GM21576 (cell line): ENCODE results near the gene AGMAT.

Experiments
- ATAC-seq: cut with Tn5 transposase; IDR thresholded peaks from one replicate; pipeline ENCODE4 v1.9.1; 2021; ENCODE audit warnings: mild to moderate bottlenecking, moderate library complexity; ENCODE audit not compliant: unreplicated experiment

AGMAT gene

GRCh38 chr1:15584489-15585363, at the start of gene AGMAT:
Gene AGMAT (minus strand): TSS chr1:15585051. CDS start chr1:15584967, 84 bp downstream.
- ATAC-seq, result peak; percentile 44

- no peak for ATAC-seq
Measured at GRCh38 chr1:15633756-15634420, 49.0 kb upstream of the AGMAT start.

- ATAC-seq, result peak; percentile 30
Measured at GRCh38 chr1:15628003-15628402, 43.2 kb upstream of the AGMAT start.

- peak; percentile 73 for ATAC-seq
Measured at GRCh38 chr1:15627343-15627988, 42.6 kb upstream of the AGMAT start.

- no peak for ATAC-seq
Measured at GRCh38 chr1:15626269-15626950, 41.6 kb upstream of the AGMAT start.

- no peak for ATAC-seq
Measured at GRCh38 chr1:15625056-15625917, 40.4 kb upstream of the AGMAT start.

- ATAC-seq, result no peak
Measured at GRCh38 chr1:15624133-15624714, 39.4 kb upstream of the AGMAT start.

- no peak for ATAC-seq
Measured at GRCh38 chr1:15623435-15623834, 38.6 kb upstream of the AGMAT start.

GRCh38 chr1:15622712-15623373, 38.0 kb upstream of the AGMAT start:
- ATAC-seq, result no peak

GRCh38 chr1:15621975-15622374, 37.1 kb upstream of the AGMAT start:
- ATAC-seq, result no peak

GRCh38 chr1:15620902-15621682, 36.2 kb upstream of the AGMAT start:
- ATAC-seq, result no peak

GRCh38 chr1:15620155-15620545, 35.3 kb upstream of the AGMAT start:
- ATAC-seq, result no peak

- ATAC-seq, result no peak
Measured at GRCh38 chr1:15618655-15619525, 34.0 kb upstream of the AGMAT start.

GRCh38 chr1:15618077-15618654, 33.3 kb upstream of the AGMAT start:
- peak; percentile 26 for ATAC-seq

GRCh38 chr1:15617173-15618076, 32.6 kb upstream of the AGMAT start, which contains the start of gene DDI2:
Gene DDI2 (plus strand): TSS chr1:15617458. CDS start chr1:15617671, 213 bp downstream.
- ATAC-seq, result peak; percentile 58
